GM19035 (cell line): ENCODE measurements around the gene PIK3CA.
"Not testable (repeated sequence)": the region's sequence is repeated elsewhere in the genome, so short reads cannot be mapped to it uniquely, and the experiment has no call there.

ENCODE experiments used
- ATAC-seq: cut with Tn5 transposase; IDR thresholded peaks from one replicate; pipeline ENCODE4 v1.9.1; 2021; ENCODE audit not compliant: unreplicated experiment

PIK3CA gene

DNA sequence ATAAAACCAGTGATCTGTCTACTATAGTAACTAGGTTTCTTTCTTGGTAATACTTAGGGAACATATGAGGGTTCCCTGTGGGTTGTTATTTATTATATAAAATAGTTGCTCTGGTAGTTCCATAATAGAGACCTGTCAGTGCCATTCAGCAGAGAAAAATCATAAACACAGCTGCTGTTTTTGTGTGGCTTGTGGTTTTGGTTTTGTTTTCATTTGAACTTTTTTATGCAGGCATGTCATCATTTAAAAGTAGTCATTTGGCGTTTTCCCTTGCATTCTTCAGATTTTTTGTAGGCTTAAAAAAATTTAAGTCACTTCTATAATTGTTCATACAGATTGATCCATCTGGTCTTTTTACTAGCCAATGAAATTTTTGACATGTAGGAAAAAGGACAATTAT lies 47.9 kb downstream of the PIK3CA start:
- ATAC-seq: peak; percentile 93

DNA sequence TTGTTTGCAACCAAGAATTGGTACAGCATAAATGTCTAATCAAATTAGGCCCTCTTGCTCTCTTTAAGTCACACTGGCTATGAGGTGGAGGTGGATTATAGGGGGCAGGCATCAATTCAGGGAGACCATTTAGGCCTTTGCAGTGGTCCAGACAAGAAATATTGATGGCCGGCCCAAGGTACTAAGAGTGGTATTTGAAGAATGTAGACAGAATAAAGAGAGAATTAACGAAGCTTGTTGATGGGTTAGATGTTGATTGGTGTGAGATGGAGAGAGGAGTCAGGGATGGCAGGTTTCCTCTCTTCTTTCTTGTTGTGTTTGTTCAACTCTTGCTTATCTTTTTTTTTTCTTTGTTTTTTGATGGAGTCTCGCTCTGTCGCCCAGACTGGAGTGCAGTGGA lies 48.5 kb downstream of the PIK3CA start:
- no peak for ATAC-seq

DNA sequence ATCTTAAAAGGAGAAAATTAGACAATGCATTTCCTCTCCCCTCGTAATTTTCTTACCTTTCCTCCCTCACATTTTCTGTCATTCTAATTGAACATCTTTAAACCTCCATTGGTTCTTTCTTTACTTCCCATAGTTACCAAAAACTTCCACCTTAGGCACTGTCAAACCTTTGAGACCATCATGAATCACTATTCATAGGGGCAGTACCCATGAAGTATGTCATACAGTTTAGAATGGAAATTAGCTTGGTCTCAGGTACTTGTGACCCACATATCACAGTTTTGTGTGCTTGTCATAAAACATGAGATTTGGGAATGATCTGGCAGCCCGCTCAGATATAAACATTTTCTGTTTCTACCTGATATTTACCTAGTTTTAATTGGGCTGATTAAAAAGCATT lies 52.6 kb downstream of the PIK3CA start:
- no peak for ATAC-seq

DNA sequence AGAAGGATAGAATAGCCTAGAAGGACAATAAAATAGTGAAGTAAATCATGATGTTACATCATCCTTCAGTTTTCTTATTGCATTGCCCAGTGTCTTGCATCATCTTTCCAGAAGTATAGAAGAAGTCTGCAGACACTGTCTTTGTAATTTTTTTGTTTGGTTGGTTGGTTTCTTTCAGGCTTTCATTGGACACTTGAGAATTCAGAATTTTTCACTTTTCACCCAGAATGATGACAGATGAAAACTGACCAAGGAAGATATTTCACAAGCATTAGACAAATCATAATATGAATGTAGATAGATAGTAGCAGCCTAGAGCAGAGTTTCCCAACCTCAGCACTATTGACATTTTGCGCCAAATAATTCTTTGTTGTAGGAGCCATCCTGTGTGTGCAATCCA lies 67.4 kb downstream of the PIK3CA start:
- ATAC-seq: not testable (repeated sequence)

DNA sequence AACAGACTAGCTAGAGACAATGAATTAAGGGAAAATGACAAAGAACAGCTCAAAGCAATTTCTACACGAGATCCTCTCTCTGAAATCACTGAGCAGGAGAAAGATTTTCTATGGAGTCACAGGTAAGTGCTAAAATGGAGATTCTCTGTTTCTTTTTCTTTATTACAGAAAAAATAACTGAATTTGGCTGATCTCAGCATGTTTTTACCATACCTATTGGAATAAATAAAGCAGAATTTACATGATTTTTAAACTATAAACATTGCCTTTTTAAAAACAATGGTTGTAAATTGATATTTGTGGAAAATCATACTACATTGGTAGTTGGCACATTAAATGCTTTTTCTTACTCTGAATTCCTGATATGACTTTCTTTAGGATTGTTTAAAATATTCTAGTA lies 70.1 kb downstream of the PIK3CA start:
- ATAC-seq: not testable (repeated sequence)

DNA sequence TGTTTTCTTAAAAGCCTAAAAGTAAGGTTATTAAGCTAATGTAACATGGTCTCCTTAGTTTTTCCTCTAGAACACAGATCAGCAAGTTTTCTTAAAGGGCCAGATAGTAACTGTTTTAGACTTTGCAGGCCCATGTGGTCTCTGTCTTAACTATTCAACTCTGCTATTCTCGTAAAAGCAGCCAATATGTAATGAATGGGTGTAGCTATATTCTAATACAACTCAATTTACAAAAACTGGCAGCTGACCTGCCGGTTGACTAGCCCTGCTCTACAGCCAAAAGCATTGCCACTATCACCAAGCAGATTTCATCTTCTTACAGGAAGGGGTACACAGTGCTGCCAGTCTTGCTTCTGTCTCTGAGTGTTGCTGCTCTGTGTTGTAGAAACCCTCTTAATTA lies 75.4 kb downstream of the PIK3CA start:
- ATAC-seq: no peak

DNA sequence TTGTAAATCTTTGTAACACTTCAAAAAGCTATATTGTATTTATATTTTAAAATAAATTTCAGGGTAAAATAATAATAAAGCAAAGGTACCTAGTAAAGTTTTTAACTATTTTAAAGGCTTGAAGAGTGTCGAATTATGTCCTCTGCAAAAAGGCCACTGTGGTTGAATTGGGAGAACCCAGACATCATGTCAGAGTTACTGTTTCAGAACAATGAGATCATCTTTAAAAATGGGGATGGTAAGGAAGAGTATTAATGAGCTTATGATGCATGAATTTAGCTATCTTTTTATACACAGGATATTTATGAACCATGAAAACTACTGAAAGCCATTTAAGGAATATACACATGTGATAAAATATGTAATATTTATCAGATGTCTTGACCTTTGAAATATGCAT lies 76.4 kb downstream of the PIK3CA start:
- ATAC-seq: no peak

DNA sequence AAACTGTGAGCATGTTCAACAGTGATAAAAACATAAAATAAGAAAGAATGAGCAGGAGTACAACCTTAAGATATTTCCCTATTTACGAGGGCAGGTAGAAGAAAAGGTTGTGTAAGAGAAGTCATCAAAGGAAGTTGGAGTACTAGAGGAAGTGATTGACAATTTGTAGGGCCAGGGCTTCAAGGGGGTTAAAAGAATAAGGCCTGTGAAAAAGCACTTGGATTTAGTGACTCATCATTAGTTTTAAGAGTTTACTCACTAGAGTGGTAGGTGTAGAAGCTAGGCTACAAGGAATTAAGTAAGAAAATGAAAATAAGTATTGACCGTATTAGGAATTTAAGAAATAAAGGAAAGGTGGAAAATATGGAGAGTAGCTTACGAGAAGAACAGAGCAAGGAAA lies 79.2 kb downstream of the PIK3CA start:
- no peak for ATAC-seq

DNA sequence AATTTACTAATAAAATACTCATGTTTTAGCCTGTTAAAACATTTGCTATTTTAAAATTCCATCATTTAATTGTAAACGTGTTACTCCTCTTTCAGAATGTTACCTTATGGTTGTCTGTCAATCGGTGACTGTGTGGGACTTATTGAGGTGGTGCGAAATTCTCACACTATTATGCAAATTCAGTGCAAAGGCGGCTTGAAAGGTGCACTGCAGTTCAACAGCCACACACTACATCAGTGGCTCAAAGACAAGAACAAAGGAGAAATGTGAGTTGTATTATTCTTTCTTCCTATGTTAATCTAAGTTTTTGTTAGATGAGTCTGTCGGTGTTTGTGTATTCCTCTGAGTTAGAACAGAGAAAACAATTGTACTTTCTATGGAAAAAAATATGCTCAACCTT lies 81.0 kb downstream of the PIK3CA start:
- ATAC-seq: no peak

DNA sequence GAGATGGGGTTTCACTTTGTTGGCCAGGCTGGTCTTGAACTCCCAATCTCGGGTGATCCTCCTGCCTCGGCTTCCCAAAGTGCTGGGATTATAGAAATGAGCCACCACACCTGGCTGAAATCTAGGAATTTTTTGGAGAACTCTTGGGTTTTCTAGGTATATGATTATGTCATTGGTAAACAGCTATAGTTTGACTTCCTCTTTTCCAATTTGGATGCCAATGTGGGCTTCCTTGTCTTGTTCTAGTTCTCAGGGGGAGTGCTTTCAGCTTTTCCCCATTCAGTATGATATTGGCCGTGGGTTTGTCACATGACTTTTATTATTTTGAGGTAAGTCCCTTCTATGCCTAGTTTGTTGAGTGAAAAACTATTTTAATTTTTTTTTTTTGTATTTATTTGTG lies 84.9 kb downstream of the PIK3CA start:
- no peak for ATAC-seq

DNA sequence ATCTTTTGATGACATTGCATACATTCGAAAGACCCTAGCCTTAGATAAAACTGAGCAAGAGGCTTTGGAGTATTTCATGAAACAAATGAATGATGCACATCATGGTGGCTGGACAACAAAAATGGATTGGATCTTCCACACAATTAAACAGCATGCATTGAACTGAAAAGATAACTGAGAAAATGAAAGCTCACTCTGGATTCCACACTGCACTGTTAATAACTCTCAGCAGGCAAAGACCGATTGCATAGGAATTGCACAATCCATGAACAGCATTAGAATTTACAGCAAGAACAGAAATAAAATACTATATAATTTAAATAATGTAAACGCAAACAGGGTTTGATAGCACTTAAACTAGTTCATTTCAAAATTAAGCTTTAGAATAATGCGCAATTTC lies 86.0 kb downstream of the PIK3CA start:
- no peak for ATAC-seq

DNA sequence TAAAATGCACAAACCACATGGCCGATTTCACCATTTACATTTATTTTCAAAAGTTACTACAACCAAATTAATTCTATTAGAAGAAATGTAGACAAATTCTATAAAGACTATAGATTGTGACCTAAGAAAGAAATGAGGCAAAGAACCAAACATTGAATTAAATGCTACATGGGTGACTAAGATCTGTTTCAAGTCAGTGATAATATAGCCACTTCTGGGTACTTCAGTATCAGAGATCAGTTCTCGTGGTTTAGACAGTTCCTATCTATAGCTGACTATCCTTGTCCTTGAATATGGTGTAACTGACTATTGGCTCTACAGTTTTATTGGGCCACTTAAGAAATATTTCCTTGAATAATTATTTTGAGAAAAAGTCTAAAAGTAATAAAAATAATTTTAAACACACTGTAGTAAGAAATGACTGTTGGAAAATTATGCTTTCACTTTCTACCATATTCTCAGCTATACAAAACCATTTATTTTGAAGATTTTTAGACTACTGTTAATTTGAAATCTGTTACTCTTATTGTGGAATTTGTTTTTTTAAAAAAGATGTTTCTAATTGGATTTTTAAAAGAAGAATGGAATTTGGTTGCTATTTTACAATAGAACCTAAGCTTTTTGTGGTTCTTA lies 88.6 kb downstream of the PIK3CA start:
- peak; percentile 79 for ATAC-seq

DNA sequence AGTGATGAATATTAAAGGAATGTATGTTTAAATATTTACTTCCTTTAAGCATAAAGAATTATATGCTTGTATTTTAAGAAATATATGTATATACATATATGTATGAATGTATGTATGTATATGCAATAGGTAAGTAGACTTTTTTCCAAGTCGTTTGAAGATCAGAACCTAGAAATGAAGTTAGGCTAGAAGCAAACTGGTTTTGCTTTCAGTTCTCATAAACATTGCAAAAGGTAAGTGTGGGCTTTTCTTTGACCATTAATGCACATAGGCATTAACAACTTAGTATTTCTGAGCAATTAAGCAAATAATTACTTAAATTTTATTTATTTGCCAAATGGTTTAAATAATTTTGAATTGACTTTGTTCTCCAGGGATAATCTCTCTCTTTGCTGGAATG lies 92.1 kb downstream of the PIK3CA start:
- peak; percentile 47 for ATAC-seq

DNA sequence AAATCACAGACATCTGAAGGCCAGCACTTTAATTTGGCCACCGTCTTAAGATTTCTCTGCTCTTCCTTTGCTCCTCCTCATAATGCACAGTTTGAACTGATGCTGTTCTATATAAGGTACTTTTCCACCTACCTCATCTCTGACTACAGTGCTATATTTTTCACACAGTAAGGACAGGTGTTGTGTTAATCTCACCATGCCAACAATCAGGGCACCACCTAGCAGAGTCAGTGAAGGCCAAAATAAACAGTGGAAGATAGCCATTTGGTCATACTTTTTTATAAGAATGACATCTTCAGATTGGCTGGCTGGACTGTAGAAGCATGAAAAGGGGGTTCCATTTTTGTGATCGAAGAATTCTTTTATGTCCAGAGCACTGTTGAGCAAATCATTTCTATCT lies 94.7 kb downstream of the PIK3CA start:
- not testable (repeated sequence) for ATAC-seq

DNA sequence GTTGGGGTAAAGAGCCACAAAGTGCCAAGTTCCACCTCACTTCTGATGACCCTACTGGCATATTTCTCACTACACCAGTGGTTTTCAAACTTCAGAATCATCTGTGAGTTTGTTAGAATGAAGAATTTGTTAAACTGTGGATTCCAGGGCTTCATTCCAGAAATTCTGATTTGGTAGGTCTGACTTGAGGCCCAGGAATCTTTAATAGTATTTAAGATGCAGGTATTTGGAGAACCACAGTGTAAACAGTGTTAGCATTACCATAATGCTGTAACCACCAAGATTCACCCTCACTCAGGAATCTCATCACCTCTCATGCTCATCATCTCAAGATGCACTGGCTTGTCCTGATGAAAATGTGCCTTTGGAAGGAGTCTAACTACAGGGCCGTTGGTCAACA lies 96.7 kb downstream of the PIK3CA start:
- ATAC-seq: no peak

DNA sequence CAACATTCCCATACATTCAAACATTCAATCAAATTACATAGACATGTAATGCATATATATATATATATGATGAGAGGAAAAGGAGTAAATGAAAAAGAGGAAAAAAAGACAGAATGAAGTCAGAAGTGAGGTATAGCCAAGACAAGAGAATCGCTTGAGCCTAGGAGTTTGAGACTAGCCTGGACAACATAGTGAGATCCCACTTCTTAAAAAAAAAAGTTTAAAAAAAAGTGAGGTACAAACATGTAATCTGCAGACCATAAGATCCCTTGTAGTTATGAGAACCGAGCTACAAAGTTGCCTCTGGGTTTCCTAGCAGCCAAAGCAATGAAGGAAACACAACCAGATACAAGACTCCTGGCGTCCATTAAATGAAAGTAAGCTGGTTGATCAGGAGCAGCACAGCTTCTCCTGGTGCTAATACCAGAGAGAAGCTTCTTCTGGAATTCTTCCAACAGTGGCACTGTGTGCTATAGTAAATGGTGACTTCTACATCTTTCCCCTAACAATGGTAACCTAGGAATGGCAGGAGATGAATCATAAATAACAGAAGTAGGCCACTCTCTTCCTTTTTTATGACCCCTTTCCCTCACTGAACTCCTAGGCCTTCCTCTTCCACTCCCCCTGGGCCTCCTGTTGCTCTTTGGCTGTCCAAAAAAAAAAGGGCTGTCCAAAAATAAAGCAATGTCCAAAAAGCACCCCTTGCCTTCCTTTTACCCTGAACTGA lies 99.3 kb downstream of the PIK3CA start:
- ATAC-seq: no peak

DNA sequence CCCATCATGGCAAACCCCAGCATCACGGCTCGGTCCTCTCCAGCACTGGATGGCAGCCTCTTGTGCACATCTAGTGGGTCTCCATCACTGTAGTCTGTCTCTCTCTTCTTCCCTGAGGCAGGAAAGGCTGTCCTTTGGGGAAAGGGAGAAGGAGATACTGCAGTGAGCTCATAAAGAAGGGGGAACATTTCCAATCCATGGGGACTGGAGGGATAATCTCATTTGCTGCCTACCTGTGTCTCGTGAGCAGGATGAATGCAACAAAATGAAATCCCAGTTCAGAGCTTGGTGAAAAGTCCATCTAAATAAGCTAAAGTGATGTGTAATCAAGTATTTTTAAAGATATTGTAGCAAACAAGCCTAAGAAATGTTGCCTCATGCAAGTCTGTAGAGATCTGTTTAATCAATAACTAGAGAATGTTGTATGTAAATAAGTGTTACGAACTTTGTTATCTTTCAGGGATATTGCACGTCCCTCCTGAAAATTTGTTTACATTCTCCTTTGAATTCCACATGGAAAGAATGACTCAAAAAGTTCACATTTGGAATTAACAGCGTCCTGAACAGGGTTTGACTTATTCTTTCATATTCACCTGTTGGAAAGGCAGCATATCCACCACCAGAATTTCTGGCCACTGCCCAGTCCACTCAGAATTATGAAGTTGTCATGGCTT lies 102.8 kb downstream of the PIK3CA start, which contains the start of gene KCNMB3:
TSS of gene KCNMB3 (minus strand) at position 312 of the 674 bp plus-strand sequence. CDS start at position 188, 124 bp downstream.
- ATAC-seq: no peak

DNA sequence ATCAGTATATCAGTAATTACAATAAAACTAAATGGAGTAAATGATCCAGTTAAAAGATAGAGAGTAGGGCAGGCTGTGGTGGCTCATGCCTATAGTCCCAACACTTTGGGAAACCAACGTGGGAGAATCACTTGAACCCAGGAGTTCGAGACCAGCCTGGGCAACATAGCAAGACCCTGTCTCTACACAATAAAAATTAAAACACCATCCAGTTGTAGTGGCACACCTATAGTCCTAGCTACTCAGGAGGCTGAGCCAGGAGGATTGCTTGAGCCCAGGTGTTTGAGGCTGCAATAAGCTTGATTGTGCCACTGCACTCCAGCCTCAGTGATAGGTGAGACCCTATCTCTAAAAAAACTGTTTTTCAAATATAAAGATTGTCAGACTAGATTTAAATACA lies 108.7 kb downstream of the PIK3CA start:
- ATAC-seq: no peak

DNA sequence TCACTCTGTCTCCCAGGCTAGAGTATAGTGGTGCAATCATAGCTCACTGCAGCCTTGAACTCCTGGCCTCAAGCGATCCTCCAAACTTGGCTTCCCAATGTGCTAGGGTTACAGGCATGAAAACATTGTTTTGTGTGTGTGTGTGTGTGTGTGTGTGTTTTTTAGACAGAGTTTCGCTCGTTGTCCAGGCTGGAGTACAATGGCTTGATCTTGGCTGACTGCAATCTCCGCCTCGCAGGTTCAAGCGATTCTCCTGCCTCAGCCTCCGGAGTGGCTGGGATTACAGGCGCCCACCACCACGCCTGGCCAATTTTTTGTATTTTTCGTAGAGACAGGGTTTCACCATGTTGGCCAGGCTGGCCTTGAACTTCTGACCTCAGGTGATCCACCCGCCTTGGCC lies 109.6 kb downstream of the PIK3CA start:
- ATAC-seq: not testable (repeated sequence)

DNA sequence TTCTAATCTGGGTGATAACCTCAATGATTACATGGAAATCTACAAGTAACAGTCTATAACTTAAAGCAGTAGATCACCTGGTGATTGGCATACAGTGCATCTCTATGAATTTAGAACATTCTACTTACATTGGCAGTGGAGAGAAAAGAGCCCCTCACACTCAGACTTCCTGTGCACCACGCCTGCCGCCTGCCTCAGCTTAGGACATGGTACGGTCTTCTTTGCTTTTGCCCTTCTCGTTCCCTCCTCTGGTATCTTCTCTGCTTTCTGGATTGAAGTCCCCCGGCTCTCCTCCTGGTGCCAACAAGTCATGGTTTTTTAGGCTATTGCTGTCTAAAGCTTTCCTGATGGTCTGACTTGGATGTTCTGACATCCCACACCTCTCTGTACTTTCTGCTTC lies 110.7 kb downstream of the PIK3CA start:
- ATAC-seq: no peak

DNA sequence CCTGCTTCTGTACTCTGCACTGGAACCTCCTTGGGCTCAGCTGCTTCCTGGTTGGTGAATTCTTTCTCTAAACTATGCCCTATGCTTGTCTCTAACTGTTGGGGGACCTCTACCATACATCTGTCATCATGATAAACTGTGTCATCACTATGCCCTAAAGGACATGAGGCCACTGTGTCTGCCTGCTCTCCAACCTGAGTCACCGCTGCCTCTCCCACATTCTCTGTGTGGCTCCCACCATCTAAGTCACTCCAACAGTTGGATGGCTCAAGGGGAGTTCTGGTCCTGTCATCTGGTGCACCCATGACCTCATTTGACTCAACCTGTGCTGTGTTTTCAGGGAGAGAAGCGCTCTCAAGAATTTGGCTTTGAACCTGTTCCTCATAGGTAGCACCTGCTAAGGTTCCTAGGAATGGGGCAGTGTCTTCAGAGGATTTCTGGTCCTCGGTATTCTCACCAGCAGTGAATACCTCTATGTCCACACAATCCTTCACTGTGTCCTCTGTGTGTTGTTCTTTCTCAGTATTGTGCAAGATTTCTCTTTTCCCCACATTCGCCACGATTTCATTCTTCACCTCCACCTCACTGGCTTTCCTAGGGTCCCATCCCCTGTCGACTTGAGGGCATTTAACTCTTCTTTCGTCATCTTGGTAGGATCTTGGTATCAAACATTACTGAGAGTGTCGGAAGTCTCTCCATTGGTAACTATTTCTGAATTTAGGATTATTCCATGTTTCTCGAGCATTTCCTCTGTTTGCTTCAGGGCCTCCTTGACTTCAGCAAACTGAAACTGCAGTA lies 112.0 kb downstream of the PIK3CA start:
- not testable (repeated sequence) for ATAC-seq
